NCI-H2196 treated with DMSO at 0.1 percent for 48 hours (cell line): ENCODE data around the gene DOCK9.

Experiments
- DNase-seq: peaks from one replicate; lab custom pipeline; 2025; ENCODE audit not compliant: unreplicated experiment; lab: John Stamatoyannopoulos, UW

Gene DOCK9

DNA sequence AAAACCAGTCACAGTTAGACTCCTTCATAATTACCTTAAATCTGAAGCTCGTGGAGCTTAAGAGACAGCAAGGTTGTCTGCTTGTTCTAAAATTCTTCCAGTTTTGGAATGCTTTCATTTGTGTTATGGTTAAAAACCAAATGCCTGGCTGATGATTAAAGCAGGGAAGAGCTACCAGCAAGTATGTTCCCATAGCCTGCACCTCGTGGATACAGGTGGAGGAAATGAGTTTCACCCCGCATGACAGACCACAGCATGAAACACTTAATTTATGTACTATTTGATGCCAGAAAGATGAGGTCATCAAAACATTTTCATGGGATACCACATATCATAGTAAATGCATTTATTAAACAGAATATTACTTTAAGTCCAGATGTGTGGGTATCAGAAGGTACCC, 416 bp upstream of the DOCK9 start:
- no peak for DNase-seq

DNA sequence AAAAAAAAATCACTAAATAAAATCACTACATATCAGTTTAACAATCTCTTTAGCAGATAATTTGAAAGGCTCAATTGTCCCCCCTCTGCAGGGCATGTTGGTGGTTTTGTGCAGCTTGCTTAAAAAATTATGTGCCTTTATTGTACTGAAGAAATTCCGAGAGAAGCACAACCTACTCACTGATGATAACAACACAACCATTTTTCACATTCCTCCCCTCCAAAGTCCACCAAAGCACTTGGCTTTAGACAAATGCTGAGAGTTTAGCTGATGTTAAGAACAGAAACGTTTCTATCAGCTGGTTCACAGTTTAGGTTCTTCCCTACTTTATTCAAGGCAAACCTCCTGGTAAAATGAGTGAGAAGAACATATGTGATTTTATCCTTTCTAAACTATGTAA, 923 bp downstream of the DOCK9 start:
- DNase-seq: no peak

- DNase-seq: no peak
Observed at GRCh38 chr13:98976338-98976737, 1.5 kb downstream of the DOCK9 start.

GRCh38 chr13:98975822-98976261, 2.0 kb downstream of the DOCK9 start:
- DNase-seq: no peak

DNA sequence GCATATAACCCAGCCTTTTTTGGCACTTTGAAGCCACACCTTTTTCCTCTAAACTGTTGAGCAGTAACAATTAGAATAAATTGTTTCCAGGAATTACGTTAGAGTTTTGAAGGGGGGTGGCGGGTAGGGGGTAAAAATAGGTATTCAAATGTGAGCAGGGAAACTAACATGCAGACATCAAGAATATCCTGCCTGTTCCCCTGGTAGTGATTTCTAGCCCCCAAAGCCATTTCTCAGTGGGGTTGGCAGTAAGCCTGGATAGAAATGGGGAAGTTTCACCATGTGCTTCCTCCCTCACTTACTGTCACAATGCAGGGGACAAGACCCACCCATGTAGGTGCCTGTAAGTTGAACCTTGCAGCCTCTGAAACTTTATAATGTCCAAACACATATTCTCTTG, 3.8 kb downstream of the DOCK9 start:
- DNase-seq: no peak

GRCh38 chr13:98972627-98973026, 5.2 kb downstream of the DOCK9 start:
- no peak for DNase-seq

DNA sequence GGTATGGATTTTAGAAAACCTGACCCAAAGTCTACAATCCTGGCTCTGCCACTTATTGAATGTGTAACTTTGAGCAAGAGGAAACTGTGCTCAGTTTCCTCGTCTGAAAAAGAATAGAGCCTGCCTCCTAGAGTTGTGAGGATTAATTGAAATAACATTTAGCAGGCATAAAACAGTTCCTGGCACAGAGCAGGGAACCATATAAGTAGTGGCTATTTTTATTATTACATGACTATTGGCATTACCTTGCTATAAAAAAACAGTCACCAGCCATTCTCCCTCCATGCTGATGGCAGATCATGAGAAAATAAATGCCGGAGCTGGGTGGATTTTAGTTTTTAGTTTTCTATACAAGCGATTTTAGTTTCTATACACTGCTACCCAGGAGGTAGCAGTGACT, 5.8 kb downstream of the DOCK9 start:
- DNase-seq: no peak

DNA sequence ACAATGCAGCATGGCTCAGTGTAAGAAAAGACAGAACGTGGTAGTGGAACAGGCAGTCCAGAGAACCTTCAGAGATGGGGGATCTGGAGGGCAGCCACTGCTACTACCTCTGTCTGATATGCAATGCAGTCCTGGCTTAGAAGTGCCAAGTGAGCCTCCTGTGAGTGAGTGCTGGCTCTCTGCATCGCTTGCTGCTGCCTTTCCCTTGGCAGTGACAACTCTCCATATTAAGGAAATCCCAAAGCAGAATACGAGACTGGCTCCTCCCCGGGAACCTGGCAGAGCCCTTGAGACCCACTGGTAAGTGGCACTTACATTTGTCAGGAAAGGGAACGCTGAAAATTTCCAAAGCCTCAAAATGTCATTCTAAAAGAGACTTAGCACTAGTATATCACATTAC, 7.5 kb downstream of the DOCK9 start:
- no peak for DNase-seq

- no peak for DNase-seq
Observed at GRCh38 chr13:98967491-98967890, 10.4 kb downstream of the DOCK9 start.

DNA sequence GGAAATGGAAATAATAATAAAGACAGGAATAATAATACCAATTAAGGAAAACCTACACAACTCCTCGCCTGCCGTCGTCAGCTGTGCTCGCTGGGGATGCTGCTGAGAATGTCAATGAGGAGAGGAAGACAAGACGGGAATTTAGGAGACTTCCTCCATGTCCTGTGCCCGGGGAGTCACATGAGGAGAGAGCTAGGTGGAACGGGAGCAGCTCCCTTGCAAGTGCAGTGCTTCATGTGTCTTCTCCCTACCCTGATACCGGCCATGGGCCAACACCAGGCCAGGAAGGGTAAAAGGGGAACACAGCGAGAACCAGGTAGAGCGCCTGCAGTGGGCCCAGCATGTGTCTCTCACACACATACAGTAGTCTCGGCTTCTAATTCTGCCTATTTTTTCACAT, 11.8 kb downstream of the DOCK9 start:
- DNase-seq: no peak

- no peak for DNase-seq
Observed at GRCh38 chr13:98965325-98965724, 12.5 kb downstream of the DOCK9 start.

DNA sequence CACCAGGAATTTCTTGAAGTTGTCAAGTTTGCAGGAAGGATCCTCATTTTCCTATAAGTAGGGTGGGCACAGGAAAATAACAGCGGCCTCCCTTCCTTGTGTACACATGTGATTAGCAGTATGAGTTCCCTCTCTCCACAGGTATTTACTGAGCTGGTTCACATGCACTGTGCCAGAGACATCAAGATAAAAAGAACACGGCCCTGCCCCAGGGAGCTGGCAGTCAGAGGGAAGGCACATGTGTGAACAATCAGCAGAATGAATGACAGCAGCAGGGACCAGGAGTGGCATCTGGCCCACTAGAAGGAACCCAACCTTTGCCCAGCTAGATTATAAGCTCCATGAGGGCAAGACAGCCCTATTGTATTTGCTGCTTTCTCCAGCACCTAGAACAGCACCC, 13.9 kb downstream of the DOCK9 start:
- DNase-seq: no peak

GRCh38 chr13:98962901-98963590, 14.8 kb downstream of the DOCK9 start:
- no peak for DNase-seq

- DNase-seq: no peak
Observed at GRCh38 chr13:98961503-98962105, 16.3 kb downstream of the DOCK9 start.

DNA sequence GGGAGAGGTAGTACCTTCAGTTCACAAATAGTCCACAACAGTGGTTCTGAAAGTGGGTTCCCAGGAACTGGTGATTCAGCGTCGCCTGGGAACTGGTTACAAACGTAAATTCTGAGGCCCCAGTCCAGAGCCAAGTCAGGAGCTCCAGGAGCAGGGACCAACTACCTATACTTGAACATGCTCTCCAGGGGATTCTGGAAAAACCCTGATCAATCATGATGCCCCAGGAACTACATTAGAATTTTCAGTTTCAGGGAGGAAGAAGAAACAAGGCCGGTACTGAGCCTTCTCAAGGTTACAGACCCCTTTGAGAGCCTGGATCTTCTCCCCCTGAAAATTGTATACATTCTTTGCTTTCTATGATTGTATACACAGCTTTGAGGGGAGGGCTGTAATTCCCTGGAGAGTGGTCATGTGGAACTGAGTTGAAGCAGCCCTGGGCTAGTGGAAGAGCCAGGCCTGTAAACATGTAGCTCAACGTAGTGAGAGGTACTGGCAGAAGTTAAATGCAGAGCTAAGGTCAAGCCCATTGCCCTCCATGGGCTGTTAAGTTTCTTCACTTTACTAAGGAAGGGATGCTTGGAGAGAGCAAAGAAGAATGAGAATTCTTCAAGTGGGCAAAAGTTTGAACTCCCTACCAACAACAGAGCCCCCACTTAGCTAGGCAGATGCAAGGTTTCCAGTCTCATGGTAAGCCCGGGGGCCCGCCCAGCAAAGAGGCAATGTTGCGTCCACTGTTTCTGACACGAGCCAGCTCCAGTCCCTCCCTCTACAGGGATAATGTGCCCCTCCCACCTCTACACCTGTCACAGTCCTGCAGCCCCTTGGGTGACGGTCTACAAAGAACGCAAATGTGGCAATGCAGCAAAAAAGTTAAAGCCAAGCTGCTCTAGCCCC, 17.0 kb downstream of the DOCK9 start:
- DNase-seq: no peak

- DNase-seq: no peak
Observed at GRCh38 chr13:98959786-98960605, 17.9 kb downstream of the DOCK9 start.

- no peak for DNase-seq
Observed at GRCh38 chr13:98959291-98959690, 18.6 kb downstream of the DOCK9 start.

DNA sequence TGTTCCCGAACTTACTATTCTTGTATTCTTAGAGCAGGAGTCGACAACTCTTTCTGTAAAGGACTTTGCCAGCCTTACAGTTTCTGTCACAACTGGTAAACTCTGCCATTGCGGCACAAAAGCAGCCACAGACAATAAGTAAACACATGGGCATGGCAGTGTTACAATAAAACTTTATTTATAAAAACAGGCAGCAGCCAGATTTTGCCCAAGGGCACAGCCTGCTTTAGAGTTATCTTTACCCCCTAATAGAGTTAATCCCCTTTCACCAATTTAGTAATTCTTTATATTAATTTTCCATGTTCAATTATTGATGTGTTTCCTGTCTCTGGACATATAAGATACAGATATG, 19.4 kb downstream of the DOCK9 start:
- DNase-seq: no peak

DNA sequence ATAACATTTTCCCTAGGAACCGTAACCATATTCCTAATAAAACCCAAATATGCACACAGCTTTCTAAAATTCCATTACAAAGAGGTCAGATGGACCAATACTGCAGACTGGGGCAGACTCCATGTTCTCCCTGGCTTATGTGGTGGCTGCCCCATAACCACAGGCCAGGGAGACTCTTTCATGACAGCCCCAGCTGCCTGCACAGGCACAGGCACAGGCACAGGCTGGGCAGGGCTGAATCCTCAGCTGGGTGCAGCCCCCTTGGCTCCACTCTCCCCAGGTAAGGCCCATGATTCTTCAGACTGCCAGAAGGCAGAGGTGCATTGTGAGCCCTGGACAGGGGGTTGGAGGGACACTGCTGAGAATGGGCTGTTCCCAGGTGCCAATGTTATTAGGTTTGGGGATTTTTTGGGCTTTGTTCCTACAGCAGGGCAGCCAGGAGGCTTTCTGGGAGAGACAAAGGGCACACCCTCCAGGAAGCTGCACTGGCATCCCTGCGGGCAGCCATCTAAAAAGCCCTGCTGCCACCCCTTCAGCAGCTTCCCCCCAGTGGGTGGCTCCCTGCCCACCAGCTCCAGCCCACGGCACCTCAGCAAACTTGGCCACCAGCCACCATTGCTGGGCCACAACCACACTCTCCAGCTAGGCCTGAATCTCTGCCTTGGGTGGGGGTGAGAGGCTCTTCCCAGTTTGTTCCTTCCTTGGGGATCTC, 20.0 kb downstream of the DOCK9 start:
- no peak for DNase-seq

DNA sequence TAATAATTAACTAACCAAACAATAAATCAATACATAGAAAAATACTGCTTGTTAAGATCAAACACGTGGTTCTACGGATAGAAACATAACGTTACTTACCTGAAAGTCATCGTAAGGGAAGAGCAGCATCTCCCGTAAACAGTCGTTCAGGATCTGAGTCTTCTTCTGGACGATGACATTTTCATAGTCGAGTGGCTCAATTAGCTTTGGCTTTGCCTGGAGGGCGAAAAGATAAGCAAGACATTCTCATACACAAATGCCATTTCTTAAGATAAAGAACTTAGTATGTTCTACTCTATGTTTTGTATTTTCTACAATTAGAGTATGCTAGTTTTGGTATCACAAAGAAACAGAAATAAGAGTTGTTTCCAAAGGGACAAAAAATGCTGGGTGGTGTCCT, 22.5 kb downstream of the DOCK9 start:
- no peak for DNase-seq

GRCh38 chr13:98954313-98954712, 23.6 kb downstream of the DOCK9 start:
- no peak for DNase-seq
